Trophoblast cell (in vitro differentiated cells and primary cell): Measurements from ENCODE around the gene TRAP1.
A peak's percentile ranks its signal among the peaks of the same experiment; 100 is the strongest.

ENCODE experiments used
- DNase-seq, 2 donors: peaks; one replicate each; pipeline ENCODE4 v3.0.0-alpha.2; 2016
- H2AFZ ChIP-seq: 2 replicates; pipeline ENCODE4 v1.6.1; 2013; ENCODE audit warnings: low read length, moderate library complexity, mild to moderate bottlenecking; ENCODE audit not compliant: insufficient read depth, poor library complexity
- H2AK5ac ChIP-seq: 2 replicates; pipeline ENCODE4 v1.6.1; 2013; ENCODE audit warnings: mild to moderate bottlenecking, low read length
- H2BK120ac ChIP-seq: 2 replicates; pipeline ENCODE4 v1.6.1; 2013; ENCODE audit warnings: low read length, mild to moderate bottlenecking, moderate library complexity; ENCODE audit not compliant: insufficient read depth, poor library complexity
- H2BK12ac ChIP-seq: 2 replicates; pipeline ENCODE4 v1.6.1; 2013; ENCODE audit warnings: mild to moderate bottlenecking, low read length, moderate library complexity
- H2BK5ac ChIP-seq: 2 replicates; pipeline ENCODE4 v1.6.1; 2013; ENCODE audit warnings: low read length, low read depth, moderate library complexity, mild to moderate bottlenecking; ENCODE audit not compliant: poor library complexity
- H3K14ac ChIP-seq: 2 replicates; pipeline ENCODE4 v1.6.1; 2013; ENCODE audit warnings: mild to moderate bottlenecking, low read length
- H3K18ac ChIP-seq: 2 replicates; pipeline ENCODE4 v1.6.1; 2013; ENCODE audit warnings: mild to moderate bottlenecking, low read length
- H3K23ac ChIP-seq: 2 replicates; pipeline ENCODE4 v1.6.1; 2013; ENCODE audit warnings: low read length
- H3K27ac ChIP-seq: 2 replicates; pipeline ENCODE4 v1.5.1; 2013; ENCODE audit warnings: low read depth, mild to moderate bottlenecking, inconsistent platforms, low read length, moderate library complexity
- H3K27me3 ChIP-seq: 2 replicates; pipeline ENCODE4 v1.6.1; 2013; ENCODE audit warnings: inconsistent platforms, mild to moderate bottlenecking, low read length, moderate library complexity; ENCODE audit not compliant: insufficient read depth
- H3K36me3 ChIP-seq, 2 experiments: 1 replicate in 1 of 2; 2 replicates in 1 of 2; pipeline ENCODE4 v1.6.1; 2013; ENCODE audit warnings: low read length in 2 of 2, mild to moderate bottlenecking in 2 of 2, moderate library complexity in 1 of 2; ENCODE audit not compliant: insufficient read depth in 2 of 2, control insufficient read depth in 1 of 2
- H3K4ac ChIP-seq: 2 replicates; pipeline ENCODE4 v1.6.1; 2013; ENCODE audit warnings: low read depth, mild to moderate bottlenecking, low read length, moderate library complexity
- H3K4me1 ChIP-seq, 2 experiments: 1 replicate in 1 of 2; 2 replicates in 1 of 2; pipeline ENCODE4 v1.6.1; 2013; ENCODE audit warnings: low read length in 2 of 2, mild to moderate bottlenecking in 2 of 2, moderate library complexity in 1 of 2; ENCODE audit not compliant: insufficient read depth in 2 of 2, control insufficient read depth in 1 of 2
- H3K4me2 ChIP-seq: 2 replicates; pipeline ENCODE4 v1.6.1; 2013; ENCODE audit warnings: inconsistent platforms, mild to moderate bottlenecking, low read length, moderate library complexity
- H3K4me3 ChIP-seq: 2 replicates; pipeline ENCODE4 v1.5.1; 2013; ENCODE audit warnings: mild to moderate bottlenecking, low read depth, low read length, inconsistent platforms
- H3K79me1 ChIP-seq: one replicate; pipeline ENCODE4 v1.6.1; 2013; ENCODE audit warnings: low read length
- H3K79me2 ChIP-seq: 2 replicates; pipeline ENCODE4 v1.6.1; 2013; ENCODE audit warnings: low read length, mild to moderate bottlenecking; ENCODE audit not compliant: control insufficient read depth, insufficient read depth, poor library complexity
- H3K9ac ChIP-seq: 2 replicates; pipeline ENCODE4 v1.6.1; 2013; ENCODE audit warnings: mild to moderate bottlenecking, low read length
- H3K9me3 ChIP-seq: 2 replicates; pipeline ENCODE4 v1.6.1; 2013; ENCODE audit warnings: low read depth, mild to moderate bottlenecking, control low read depth, inconsistent platforms, low read length; ENCODE audit not compliant: insufficient read depth
- H4K12ac ChIP-seq: 2 replicates; pipeline ENCODE4 v1.6.1; 2013; ENCODE audit warnings: low read depth, mild to moderate bottlenecking, low read length, moderate library complexity
- H4K8ac ChIP-seq: 2 replicates; pipeline ENCODE4 v1.6.1; 2013; ENCODE audit warnings: low read depth, mild to moderate bottlenecking, low read length, moderate library complexity
- H4K91ac ChIP-seq: one replicate; pipeline ENCODE4 v1.6.1; 2013; ENCODE audit warnings: low read depth, mild to moderate bottlenecking, low read length, moderate library complexity
- WGBS: extraction: QIAGEN DNeasy Blood & Tissue Kit; methylation state at CpG from one replicate; pipeline ENCODE4 v1.1.7; 2013; ENCODE audit warnings: missing lambda C conversion rate; ENCODE audit not compliant: insufficient read length, insufficient coverage; ENCODE audit errors: extremely low coverage; 5-methylcytosine and 5-hydroxymethylcytosine counted together

TRAP1 gene

GRCh38 chr16:3695610-3696369, 21.5 kb downstream of the TRAP1 start:
- Histone ChIP-seq H2AK5ac (no peak overlapping the region), H3K79me2 (no peaks in the 10 kb centered on the region), H4K8ac (no peak overlapping the region), H3K27ac (no peak overlapping the region), H2BK120ac (no peak overlapping the region), H3K18ac (no peak overlapping the region), H4K91ac (no peak overlapping the region), H3K36me3 (no peaks in the 10 kb centered on the region), H2AFZ (no peak overlapping the region), H2BK12ac (no peak overlapping the region), H3K4me1 (no peaks in the 10 kb centered on the region), H3K14ac (no peak overlapping the region), H3K27me3 (no peaks in the 10 kb centered on the region), H3K9ac (no peak overlapping the region), H3K4me3 (no peak overlapping the region), H3K23ac (no peak overlapping the region), H3K79me1 (no peaks in the 10 kb centered on the region), H4K12ac (no peak overlapping the region), H3K4me2 (no peak overlapping the region), H3K4ac (no peak overlapping the region), H3K9me3 (peaks cover 1% of the 10 kb centered on the region), H2BK5ac (no peak overlapping the region)
- no peak for DNase-seq
- no CpG with 5 or more reads among the region's 19 CpGs for WGBS

- DNase-seq = no peak
- Histone ChIP-seq H3K4me3 (no peak overlapping the region), H2BK5ac (no peak overlapping the region), H3K23ac (no peak overlapping the region), H2BK120ac (no peak overlapping the region), H3K4ac (no peak overlapping the region), H3K9me3 (peaks cover 1% of the 10 kb centered on the region), H3K79me1 (no peaks in the 10 kb centered on the region), H3K18ac (no peak overlapping the region), H3K79me2 (no peaks in the 10 kb centered on the region), H3K4me1 (peaks cover 4 to 7% of the 10 kb centered on the region in 2 experiments), H3K27me3 (no peaks in the 10 kb centered on the region), H2AK5ac (no peak overlapping the region), H4K8ac (no peak overlapping the region), H3K4me2 (no peak overlapping the region), H3K14ac (no peak overlapping the region), H4K91ac (no peak overlapping the region), H2BK12ac (no peak overlapping the region), H3K9ac (no peak overlapping the region), H4K12ac (no peak overlapping the region), H3K27ac (no peak overlapping the region), H2AFZ (no peak overlapping the region), H3K36me3 (no peaks in the 10 kb centered on the region)
- WGBS = no CpG with 5 or more reads among the region's 9 CpGs
Measured at GRCh38 chr16:3694051-3694450, 23.3 kb downstream of the TRAP1 start.

- peaks cover 4 to 7% of the 10 kb centered on the region in 2 experiments for H3K4me1 ChIP-seq
- DNase-seq = no peak
- no peak overlapping the region for H4K8ac ChIP-seq
- WGBS = no CpG with 5 or more reads among the region's 12 CpGs
- H3K9ac ChIP-seq = no peak overlapping the region
- H3K9me3 ChIP-seq = no peaks in the 10 kb centered on the region
- no peak overlapping the region for H3K23ac ChIP-seq
- H3K18ac ChIP-seq = peak overlapping the region; percentile 72
- peaks cover 9 to 12% of the 10 kb centered on the region in 2 experiments for H3K36me3 ChIP-seq
- H3K27ac ChIP-seq = no peak overlapping the region
- no peak overlapping the region for H2BK12ac ChIP-seq
- no peak overlapping the region for H3K4me2 ChIP-seq
- H3K27me3 ChIP-seq = no peaks in the 10 kb centered on the region
- no peak overlapping the region for H3K14ac ChIP-seq
- H2BK5ac ChIP-seq = no peak overlapping the region
- H3K4me3 ChIP-seq = no peak overlapping the region
- no peak overlapping the region for H2AK5ac ChIP-seq
- no peak overlapping the region for H3K4ac ChIP-seq
- no peak overlapping the region for H2AFZ ChIP-seq
- no peaks in the 10 kb centered on the region for H3K79me1 ChIP-seq
- no peak overlapping the region for H4K91ac ChIP-seq
- H2BK120ac ChIP-seq = no peak overlapping the region
- no peak overlapping the region for H4K12ac ChIP-seq
- H3K79me2 ChIP-seq = no peaks in the 10 kb centered on the region
Measured at GRCh38 chr16:3691761-3692160, 25.6 kb downstream of the TRAP1 start.

- Histone ChIP-seq H4K12ac (no peak overlapping the region), H3K27ac (no peak overlapping the region), H3K79me1 (no peaks in the 10 kb centered on the region), H2AFZ (no peak overlapping the region), H3K4me3 (no peak overlapping the region), H3K23ac (no peak overlapping the region), H2BK5ac (no peak overlapping the region), H3K4me2 (no peak overlapping the region), H3K18ac (no peak overlapping the region), H3K14ac (no peak overlapping the region), H4K8ac (no peak overlapping the region), H3K4ac (no peak overlapping the region), H3K27me3 (no peaks in the 10 kb centered on the region), H4K91ac (no peak overlapping the region), H2BK12ac (no peak overlapping the region), H3K9me3 (no peaks in the 10 kb centered on the region), H3K79me2 (no peaks in the 10 kb centered on the region), H3K36me3 (peaks cover 15 to 16% of the 10 kb centered on the region in 2 experiments), H2AK5ac (no peak overlapping the region), H2BK120ac (no peak overlapping the region), H3K4me1 (peaks cover 4 to 7% of the 10 kb centered on the region in 2 experiments), H3K9ac (no peak overlapping the region)
- no CpG with 5 or more reads among the region's 19 CpGs for WGBS
- no peak for DNase-seq
Measured at GRCh38 chr16:3690980-3691720, 26.2 kb downstream of the TRAP1 start.
